Renal pelvis (tissue), 3 donors: Measurements from ENCODE around the gene CTSD. TPM values are rescaled to one million over a fixed set of nuclear protein-coding genes. Genes with fewer than 3 reads are reported as not detected.

Experiments used
- polyA plus RNA-seq, 3 donors: library from polyadenylated mRNA; unstranded; fragments of 120-200 nt; gene quantifications; one replicate each; pipeline ENCODE4 v1.2.1, GENCODE V29; 2013; ENCODE audit not compliant: insufficient read length in 3 of 3

CTSD gene
- polyA plus RNA-seq, 3 donors: 226 to 268 (median 263) TPM

Other genes starting within 250 kb of the CTSD start
- 1 to 10 TPM; 3.0 to 4.0 (median 3.6) TPM for gene DUSP8, start 191.7 kb downstream of the CTSD start, polyA plus RNA-seq
- under 1 TPM; 0.13 to 0.64 (median 0.48) TPM for gene KRTAP5-1, start 178.6 kb downstream of the CTSD start, polyA plus RNA-seq
- under 1 TPM in 2 of 3 donors, not detected in 1; 0.25 to 0.42 TPM for gene KRTAP5-2, start 165.6 kb downstream of the CTSD start, polyA plus RNA-seq
- gene KRTAP5-3, start 155.5 kb downstream of the CTSD start, polyA plus RNA-seq: not detected
- not detected for gene KRTAP5-4, start 141.8 kb downstream of the CTSD start, polyA plus RNA-seq
- not detected for gene KRTAP5-5, start 134.2 kb downstream of the CTSD start, polyA plus RNA-seq
- gene KRTAP5-6, start 66.7 kb downstream of the CTSD start, polyA plus RNA-seq: not detected
- gene IFITM10, start 13.3 kb downstream of the CTSD start, polyA plus RNA-seq: under 1 TPM; 0.19 to 0.34 (median 0.31) TPM
- under 1 TPM; 0.24 to 0.40 (median 0.34) TPM for gene SYT8, start 71.1 kb upstream of the CTSD start, polyA plus RNA-seq
- gene TNNI2, start 75.1 kb upstream of the CTSD start, polyA plus RNA-seq: 1 to 10 TPM in 1 of 3 donors, under 1 TPM in 1, not detected in 1; 0.32 to 6.6 TPM
- 1 to 10 TPM; 4.8 to 7.2 (median 6.4) TPM for gene LSP1, start 89.2 kb upstream of the CTSD start, polyA plus RNA-seq
- under 1 TPM in 2 of 3 donors, not detected in 1; 0.11 to 0.25 TPM for gene PRR33, start 128.0 kb upstream of the CTSD start, polyA plus RNA-seq
- gene TNNT3, start 155.8 kb upstream of the CTSD start, polyA plus RNA-seq: 10 to 100 TPM in 2 of 3 donors, 1 to 10 TPM in 1; 9.7 to 12.5 (median 10.5) TPM
- gene MRPL23, start 183.4 kb upstream of the CTSD start, polyA plus RNA-seq: 10 to 100 TPM; 51.8 to 80.0 (median 53.8) TPM
- 1,000 to 10,000 TPM; 1,758 to 3,714 (median 3,084) TPM for gene H19, start 233.9 kb upstream of the CTSD start, polyA plus RNA-seq